Thymus (tissue), 11 donors: ENCODE measurements around the gene SLC37A1. TPM values are rescaled to one million over a fixed set of nuclear protein-coding genes. Genes with fewer than 3 reads are reported as not detected.

ENCODE experiments used
- DNase-seq, 9 donors: peaks; one replicate each; pipeline ENCODE4 v3.0.0-alpha.2; 2013; ENCODE audit warnings: low spot score in 9 of 9, low read depth in 6 of 9, missing footprints in 1 of 9
- H3K27ac ChIP-seq, 2 donors: one replicate each; pipeline ENCODE4 v1.5.1; 2013; ENCODE audit warnings: control low read depth in 1 of 2, low read depth in 1 of 2, low read length in 1 of 2, mild to moderate bottlenecking in 1 of 2, moderate library complexity in 1 of 2
- H3K27me3 ChIP-seq, 2 donors: one replicate each; pipeline ENCODE4 v1.5.1; 2013; ENCODE audit warnings: low read length in 1 of 2; ENCODE audit not compliant: control insufficient read depth in 2 of 2, insufficient read depth in 1 of 2
- H3K36me3 ChIP-seq, 2 donors: one replicate each; pipeline ENCODE4 v1.5.1; 2013; ENCODE audit warnings: low read length in 1 of 2, mild to moderate bottlenecking in 1 of 2, moderate library complexity in 1 of 2; ENCODE audit not compliant: control insufficient read depth in 2 of 2, insufficient read depth in 2 of 2
- H3K4me1 ChIP-seq, 2 donors: one replicate each; pipeline ENCODE4 v1.5.1; 2013; ENCODE audit warnings: low read length in 2 of 2; ENCODE audit not compliant: control insufficient read depth in 2 of 2, insufficient read depth in 2 of 2
- H3K4me3 ChIP-seq, 2 donors: one replicate each; pipeline ENCODE4 v1.5.1; 2013; ENCODE audit warnings: low read length in 2 of 2, control low read depth in 1 of 2, mild to moderate bottlenecking in 1 of 2
- H3K9me3 ChIP-seq, 2 donors: one replicate each; pipeline ENCODE4 v1.5.1; 2013; ENCODE audit warnings: low read length in 1 of 2, mild to moderate bottlenecking in 1 of 2; ENCODE audit not compliant: control insufficient read depth in 2 of 2, insufficient read depth in 1 of 2
- WGBS: extraction: QIAGEN DNeasy Blood & Tissue Kit; methylation state at CpG from one replicate; pipeline ENCODE4 v1.1.7; 2013; 5-methylcytosine and 5-hydroxymethylcytosine counted together
- polyA plus RNA-seq: library from polyadenylated mRNA; stranded (reverse); fragments of 200-250 nt; gene quantifications from one replicate; pipeline ENCODE4 v1.2.3, GENCODE V29; 2013
- total RNA-seq: library from RNA; stranded (reverse); fragments of 120-200 nt; gene quantifications from one replicate; pipeline ENCODE4 v1.2.4, GENCODE V29; 2013
- donor health status: healthy.

The SLC37A1 gene
- total and polyA plus RNA-seq, 2 donors, result 9.0 to 9.2 TPM

DNA sequence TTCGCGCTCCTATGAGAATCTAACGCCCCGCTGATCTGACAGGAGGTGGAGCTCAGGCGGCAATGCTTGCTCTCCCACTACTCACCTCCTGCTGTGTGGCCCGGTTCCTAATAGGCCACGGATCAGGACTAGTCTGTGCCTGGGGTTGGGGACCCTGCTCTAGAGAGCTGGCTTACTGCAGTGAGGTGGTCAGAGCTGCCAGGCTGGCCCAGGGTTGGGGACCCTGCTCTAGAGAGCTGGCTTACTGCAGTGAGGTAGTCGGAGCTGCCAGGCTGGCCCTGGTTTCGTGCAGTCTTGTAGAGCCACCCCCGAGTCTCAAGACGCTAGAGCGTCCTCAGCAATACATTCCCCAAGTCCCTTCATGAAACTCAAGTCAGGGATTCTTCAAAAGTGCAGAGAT lies 27.5 kb downstream of the SLC37A1 start:
- H3K4me3 ChIP-seq, result no peak overlapping the region
- no peaks in the 10 kb centered on the region for H3K9me3 ChIP-seq
- H3K4me1 ChIP-seq, result peaks cover 2 to 25% of the 10 kb centered on the region in 2 donors
- no peak overlapping the region for H3K27ac ChIP-seq
- DNase-seq, result no peak
- peaks cover 14 to 41% of the 10 kb centered on the region in 2 donors for H3K36me3 ChIP-seq
- no peaks in the 10 kb centered on the region for H3K27me3 ChIP-seq
- 93% methylated on average over 12 of the region's 12 CpGs for WGBS

DNA sequence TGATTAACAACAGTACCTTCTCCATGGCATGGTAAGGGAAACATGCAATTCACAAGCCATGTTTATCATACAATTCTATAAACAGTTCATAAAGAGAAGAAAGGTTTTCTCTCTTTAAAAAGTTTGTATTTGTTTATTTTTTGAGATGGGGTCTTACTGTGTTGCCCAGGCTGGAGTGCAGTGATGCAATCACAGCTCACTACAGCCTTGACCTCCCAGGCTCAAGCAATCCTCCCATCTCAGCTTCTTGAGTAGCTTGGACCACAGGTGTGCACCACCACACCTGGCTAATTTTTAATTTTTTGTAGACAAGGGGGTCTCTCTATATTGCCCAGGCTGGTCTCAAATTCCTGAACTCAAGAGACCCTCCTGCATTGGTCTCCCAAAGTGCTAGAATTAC lies 28.0 kb downstream of the SLC37A1 start:
- no peak for DNase-seq
- Histone ChIP-seq H3K27ac (no peak overlapping the region), H3K4me1 (peaks cover 2 to 23% of the 10 kb centered on the region in 2 donors), H3K36me3 (peaks cover 11 to 43% of the 10 kb centered on the region in 2 donors), H3K9me3 (no peaks in the 10 kb centered on the region), H3K4me3 (no peak overlapping the region), H3K27me3 (no peaks in the 10 kb centered on the region)

DNA sequence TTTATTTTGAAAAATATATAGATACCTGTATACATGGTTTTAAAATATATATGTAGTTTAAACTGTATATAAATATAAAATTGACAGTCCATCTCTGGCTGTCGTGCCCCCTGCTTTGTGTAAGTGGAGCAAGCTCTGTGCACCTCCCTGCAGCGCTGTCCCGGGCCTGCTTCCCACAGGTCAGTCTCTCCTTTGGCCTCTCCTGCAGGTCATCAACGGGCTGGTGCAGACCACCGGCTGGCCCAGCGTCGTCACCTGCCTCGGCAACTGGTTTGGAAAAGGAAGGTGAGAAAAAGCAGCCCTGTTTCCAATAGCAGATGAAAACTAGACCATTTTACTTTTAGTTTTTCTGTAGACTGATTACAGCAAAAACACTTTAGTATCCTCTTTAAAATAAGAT lies 28.5 kb downstream of the SLC37A1 start:
- H3K27me3 ChIP-seq, result no peaks in the 10 kb centered on the region
- no peak overlapping the region for H3K4me3 ChIP-seq
- no peak overlapping the region for H3K27ac ChIP-seq
- WGBS, result 98% methylated on average over 8 of the region's 8 CpGs
- H3K9me3 ChIP-seq, result no peaks in the 10 kb centered on the region
- peaks cover 2 to 18% of the 10 kb centered on the region in 2 donors for H3K4me1 ChIP-seq
- DNase-seq, result no peak
- peaks cover 14 to 48% of the 10 kb centered on the region in 2 donors for H3K36me3 ChIP-seq

DNA sequence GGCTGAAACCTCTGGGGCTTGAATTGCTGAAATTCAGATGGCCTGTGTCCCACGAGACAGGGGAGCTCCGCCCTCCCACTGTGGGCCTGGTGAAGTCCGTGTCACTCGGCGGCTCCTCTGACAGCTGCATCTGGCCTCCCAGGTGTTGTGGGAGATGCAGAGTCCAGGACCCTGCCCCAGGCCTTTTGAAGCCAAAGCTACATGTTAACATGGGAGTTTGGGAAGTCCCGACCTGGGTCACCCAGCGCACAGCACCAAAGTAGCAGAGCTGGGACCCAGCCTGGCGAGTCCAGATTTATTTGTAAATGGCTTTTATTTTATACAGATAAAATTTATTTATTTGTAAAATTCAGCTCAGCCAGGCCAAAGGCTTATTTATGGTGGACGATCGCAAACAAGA lies 28.9 kb downstream of the SLC37A1 start:
- H3K36me3 ChIP-seq, result peaks cover 18 to 52% of the 10 kb centered on the region in 2 donors
- no peaks in the 10 kb centered on the region for H3K9me3 ChIP-seq
- no peak overlapping the region for H3K4me3 ChIP-seq
- no peaks in the 10 kb centered on the region for H3K27me3 ChIP-seq
- peaks cover 2 to 14% of the 10 kb centered on the region in 2 donors for H3K4me1 ChIP-seq
- H3K27ac ChIP-seq, result no peak overlapping the region
- 95% methylated on average over 10 of the region's 10 CpGs for WGBS
- no peak for DNase-seq

DNA sequence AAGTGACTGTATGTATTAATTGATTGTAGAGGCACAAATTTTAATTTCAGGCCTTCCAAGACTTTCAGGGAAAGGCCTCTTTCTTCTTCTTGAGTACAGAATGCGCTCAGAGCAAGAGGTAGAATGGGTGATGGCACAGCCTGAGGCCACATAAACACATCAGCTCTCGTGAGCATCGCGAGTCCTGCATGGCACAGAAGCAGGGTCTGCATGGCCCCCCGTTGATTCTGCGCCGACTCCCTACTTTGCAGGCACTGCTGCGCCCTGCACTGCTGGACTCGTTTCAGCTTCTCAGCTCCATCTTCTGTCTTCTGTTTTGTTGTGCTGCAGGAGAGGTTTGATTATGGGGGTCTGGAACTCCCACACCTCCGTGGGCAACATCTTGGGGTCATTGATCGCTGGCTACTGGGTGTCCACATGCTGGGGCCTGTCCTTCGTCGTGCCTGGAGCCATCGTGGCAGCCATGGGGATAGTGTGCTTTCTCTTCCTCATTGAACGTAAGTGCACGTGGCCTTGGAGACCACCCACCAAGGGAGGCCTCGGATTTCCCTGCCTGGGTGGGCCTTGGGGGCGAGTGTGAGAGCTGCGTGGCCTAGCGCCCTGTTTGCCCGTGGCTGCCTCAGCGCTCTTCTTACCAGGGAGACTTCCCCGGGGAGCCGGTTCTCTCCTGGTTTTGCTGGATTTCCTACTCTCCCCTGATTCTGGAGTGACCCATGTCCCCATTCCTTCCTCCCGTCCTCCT lies 29.6 kb downstream of the SLC37A1 start:
- WGBS, result 96% methylated on average over 25 of the region's 25 CpGs
- no peaks in the 10 kb centered on the region for H3K9me3 ChIP-seq
- DNase-seq, result no peak
- no peaks in the 10 kb centered on the region for H3K27me3 ChIP-seq
- H3K36me3 ChIP-seq, result peaks cover 22 to 57% of the 10 kb centered on the region in 2 donors
- no peak overlapping the region for H3K27ac ChIP-seq
- H3K4me3 ChIP-seq, result no peak overlapping the region
- H3K4me1 ChIP-seq, result peaks cover 0 to 7% of the 10 kb centered on the region in 2 donors

DNA sequence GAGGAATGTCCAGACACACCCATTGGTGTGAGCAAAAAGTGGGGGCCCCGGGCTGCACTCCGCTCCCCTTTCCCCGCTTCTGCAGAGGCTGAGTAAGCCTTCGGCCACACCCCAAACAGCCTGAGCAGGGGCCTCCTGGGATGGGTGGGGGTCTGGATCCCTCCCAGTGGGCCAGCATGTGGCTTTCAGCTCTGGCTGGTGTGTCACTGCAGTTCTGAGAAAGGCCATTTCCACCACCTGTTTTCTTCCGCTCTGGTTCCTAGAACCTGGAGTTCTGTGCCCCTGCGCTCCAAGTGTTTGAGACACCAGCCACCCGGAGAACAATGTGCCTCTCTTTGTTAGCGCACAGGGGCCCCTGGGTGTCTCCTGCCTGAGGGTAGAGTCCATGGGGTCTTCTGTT lies 30.9 kb downstream of the SLC37A1 start:
- DNase-seq, result no peak

DNA sequence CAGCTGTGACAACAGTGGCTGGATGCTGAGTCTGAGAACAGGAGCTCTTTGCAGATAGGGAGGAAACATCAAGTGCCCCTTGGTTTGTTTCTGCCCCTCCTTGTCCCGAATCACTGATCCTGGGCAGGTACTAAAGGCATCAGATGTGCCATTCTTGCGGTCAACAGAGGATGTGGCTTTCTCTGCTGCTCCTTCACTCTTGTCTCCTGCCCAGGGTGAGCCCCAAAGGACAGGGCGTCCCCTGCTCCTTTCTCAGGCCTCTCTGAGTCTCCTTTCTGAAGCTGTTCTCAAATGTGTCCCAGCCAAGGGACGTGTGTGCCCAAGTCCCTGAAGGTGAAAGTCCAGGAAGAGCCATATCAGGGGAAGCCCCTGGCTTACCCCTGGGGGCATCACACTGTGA lies 31.7 kb downstream of the SLC37A1 start:
- 71% methylated on average over 4 of the region's 4 CpGs for WGBS
- no peak for DNase-seq
- H3K36me3 ChIP-seq, result peaks cover 30 to 69% of the 10 kb centered on the region in 2 donors

More for the DNA sequence above, 30.9 kb downstream of the SLC37A1 start:
- H3K9me3 ChIP-seq, result no peaks in the 10 kb centered on the region
- no peak overlapping the region for H3K27ac ChIP-seq
- peaks cover 30 to 67% of the 10 kb centered on the region in 2 donors for H3K36me3 ChIP-seq
- H3K27me3 ChIP-seq, result no peaks in the 10 kb centered on the region
- H3K4me1 ChIP-seq, result no peaks in the 10 kb centered on the region
- no peak overlapping the region for H3K4me3 ChIP-seq
- WGBS, result 97% methylated on average over 8 of the region's 8 CpGs

DNA sequence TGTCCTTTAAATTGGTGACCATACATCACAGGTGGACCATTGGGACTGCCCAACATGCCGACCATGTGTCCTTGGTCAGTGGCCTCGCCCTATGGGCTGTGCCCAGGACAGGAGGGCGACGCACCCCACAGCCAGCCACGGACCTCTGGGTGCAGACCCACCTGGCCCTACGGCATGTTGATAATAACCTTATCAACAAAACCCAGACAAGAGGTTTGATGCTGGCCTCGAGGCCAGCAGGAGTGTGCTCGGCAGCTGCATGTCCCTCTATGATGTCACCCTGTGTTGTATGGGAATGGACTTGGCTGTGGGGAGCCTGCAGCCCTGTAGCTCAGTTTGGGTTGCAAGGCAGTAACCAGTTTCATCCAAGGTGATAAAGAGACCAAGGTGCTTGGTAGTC lies 32.1 kb downstream of the SLC37A1 start:
- H3K4me3 ChIP-seq, result no peak overlapping the region
- H3K4me1 ChIP-seq, result no peaks in the 10 kb centered on the region
- peaks cover 30 to 66% of the 10 kb centered on the region in 2 donors for H3K36me3 ChIP-seq
- H3K9me3 ChIP-seq, result no peaks in the 10 kb centered on the region
- WGBS, result 95% methylated on average over 8 of the region's 8 CpGs
- H3K27me3 ChIP-seq, result no peaks in the 10 kb centered on the region
- no peak overlapping the region for H3K27ac ChIP-seq
- DNase-seq, result no peak

More for the DNA sequence above, 31.7 kb downstream of the SLC37A1 start:
- Histone ChIP-seq H3K27me3 (no peaks in the 10 kb centered on the region), H3K4me1 (no peaks in the 10 kb centered on the region), H3K27ac (no peak overlapping the region), H3K4me3 (no peak overlapping the region), H3K9me3 (no peaks in the 10 kb centered on the region)

DNA sequence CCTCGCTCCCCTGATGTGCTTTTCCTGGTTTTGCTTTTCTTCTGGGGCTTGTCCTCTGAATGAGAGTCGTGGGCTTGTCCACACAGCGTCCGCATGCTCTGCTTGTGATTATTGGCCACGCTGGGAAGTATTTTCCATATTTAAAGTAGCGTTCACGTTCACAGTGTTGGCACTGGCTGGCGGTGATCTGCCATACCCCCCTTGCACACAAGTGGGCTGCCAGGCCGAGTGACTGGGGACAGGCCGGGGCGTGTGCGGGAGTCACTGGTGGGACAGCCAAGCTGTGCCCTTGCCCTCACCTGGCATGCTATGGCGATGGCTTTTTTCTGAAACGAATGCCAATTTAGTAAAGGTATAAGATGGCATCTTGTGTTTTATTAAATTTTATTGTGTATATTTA lies 32.8 kb downstream of the SLC37A1 start:
- DNase-seq, result no peak
- Histone ChIP-seq H3K4me1 (no peaks in the 10 kb centered on the region), H3K4me3 (no peak overlapping the region), H3K27me3 (no peaks in the 10 kb centered on the region), H3K9me3 (no peaks in the 10 kb centered on the region), H3K36me3 (peaks cover 30 to 65% of the 10 kb centered on the region in 2 donors), H3K27ac (no peak overlapping the region)
- 94% methylated on average over 14 of the region's 14 CpGs for WGBS
